Measurements from ENCODE around the gene MKNK2.

- TF ChIP-seq EP300 (conservative IDR thresholded peaks at IDR 0.05; ENCODE audit: poor library complexity, severe bottlenecking) (no peak), EZH2 (IDR thresholded peaks at IDR 0.05; ENCODE audit: borderline replicate concordance, insufficient read depth, low read length, poor library complexity, severe bottlenecking) (no peak), CTCF (IDR thresholded peaks at IDR 0.05; ENCODE audit: poor library complexity, severe bottlenecking) (no peak)
Observed at GRCh38 chr19:2053601-2054389, 2.8 kb upstream of the MKNK2 start.
